Activated T-cell treated with anti-CD3 and anti-CD28 coated beads for 24 hours (primary cell): ENCODE data around the gene OLIG3.

Experiments used
- DNase-seq: peaks from one replicate; pipeline ENCODE4 v3.0.0-alpha.2; 2020; ENCODE audit warnings: low read depth

The OLIG3 gene

GRCh38 chr6:137494281-137494987 is at the start of gene OLIG3:
Gene OLIG3 (minus strand): TSS chr6:137494394. CDS start chr6:137494170, 224 bp downstream.
- DNase-seq, result no peak

- DNase-seq, result no peak
Observed at GRCh38 chr6:137543114-137543513, 48.9 kb upstream of the OLIG3 start.

- no peak for DNase-seq
Observed at GRCh38 chr6:137542713-137543112, 48.5 kb upstream of the OLIG3 start.

- DNase-seq, result no peak
Observed at GRCh38 chr6:137541534-137542063, 47.4 kb upstream of the OLIG3 start.

GRCh38 chr6:137536104-137536773 is 42.0 kb upstream of the OLIG3 start:
- peak; percentile 7 for DNase-seq

GRCh38 chr6:137531376-137532092 is 37.3 kb upstream of the OLIG3 start:
- no peak for DNase-seq

GRCh38 chr6:137530404-137530803 is 36.2 kb upstream of the OLIG3 start:
- DNase-seq, result no peak

- DNase-seq, result no peak
Observed at GRCh38 chr6:137522831-137523230, 28.6 kb upstream of the OLIG3 start.

GRCh38 chr6:137522198-137522798 is 28.1 kb upstream of the OLIG3 start:
- no peak for DNase-seq

GRCh38 chr6:137520520-137520919 is 26.3 kb upstream of the OLIG3 start:
- no peak for DNase-seq

- DNase-seq, result no peak
Observed at GRCh38 chr6:137519629-137520176, 25.5 kb upstream of the OLIG3 start.

GRCh38 chr6:137518386-137518983 is 24.3 kb upstream of the OLIG3 start:
- no peak for DNase-seq

GRCh38 chr6:137514418-137514817 is 20.2 kb upstream of the OLIG3 start:
- DNase-seq, result no peak

- DNase-seq, result no peak
Observed at GRCh38 chr6:137512757-137513605, 18.8 kb upstream of the OLIG3 start.

GRCh38 chr6:137510923-137511322 is 16.7 kb upstream of the OLIG3 start:
- no peak for DNase-seq

- DNase-seq, result no peak
Observed at GRCh38 chr6:137498481-137499190, 4.4 kb upstream of the OLIG3 start.

- no peak for DNase-seq
Observed at GRCh38 chr6:137497721-137498463, 3.7 kb upstream of the OLIG3 start.

- no peak for DNase-seq
Observed at GRCh38 chr6:137496909-137497720, 2.9 kb upstream of the OLIG3 start.
